ENCODE measurements around the gene CNOT11.
A peak's percentile ranks its signal among the peaks of the same experiment; 100 is the strongest.
"Not testable (repeated sequence)": the region's sequence is repeated elsewhere in the genome, so short reads cannot be mapped to it uniquely, and the experiment has no call there.

CNOT11 gene

GRCh38 chr2:101252408-101253012 lies at the start of gene CNOT11:
TSS of gene CNOT11 (plus strand) at chr2:101252886. CDS start at chr2:101252965, 79 bp downstream.
- peak; percentile 99 for DNase-seq

GRCh38 chr2:101204400-101205115 lies 48.1 kb upstream of the CNOT11 start:
- DNase-seq: no peak

GRCh38 chr2:101205521-101206479 lies 46.9 kb upstream of the CNOT11 start:
- peak; percentile 66 for DNase-seq

DNA sequence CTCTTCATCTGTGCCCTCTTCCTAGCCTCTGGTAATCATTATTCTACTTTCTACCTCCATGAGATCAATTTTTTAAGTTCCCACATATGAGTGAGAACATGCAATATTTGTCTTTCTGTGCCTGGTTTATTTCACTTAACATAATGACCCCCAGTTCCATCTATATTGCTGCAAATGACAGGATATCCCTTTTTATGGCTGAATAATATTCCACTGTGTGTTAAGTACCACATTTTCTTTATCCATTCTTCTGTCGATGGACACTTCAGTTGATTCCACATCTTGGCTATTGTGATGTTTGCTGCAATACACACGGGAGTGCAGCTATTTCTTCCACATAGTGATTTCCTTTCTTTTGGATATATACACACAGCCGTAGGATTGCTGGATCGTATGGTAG lies 43.9 kb upstream of the CNOT11 start:
- DNase-seq: no peak

DNA sequence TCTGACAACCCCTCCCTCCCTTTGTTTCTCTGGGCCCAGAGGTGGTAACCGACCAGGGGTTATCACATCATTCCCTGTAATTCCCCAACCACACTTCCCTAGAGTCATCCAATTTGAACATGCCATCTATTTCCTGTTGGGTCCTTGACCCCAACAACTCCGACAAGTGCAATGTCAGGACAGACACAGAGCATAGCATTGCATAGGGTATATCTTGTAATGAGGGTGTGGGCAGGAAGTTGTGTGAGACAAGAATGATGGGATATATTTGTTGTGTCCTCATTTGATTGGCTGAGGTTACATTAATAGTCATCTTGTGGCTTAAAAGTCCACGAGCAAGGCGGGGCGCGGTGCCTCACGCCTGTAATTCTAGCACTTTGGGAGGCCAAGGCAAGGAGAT lies 33.4 kb upstream of the CNOT11 start:
- no peak for DNase-seq

DNA sequence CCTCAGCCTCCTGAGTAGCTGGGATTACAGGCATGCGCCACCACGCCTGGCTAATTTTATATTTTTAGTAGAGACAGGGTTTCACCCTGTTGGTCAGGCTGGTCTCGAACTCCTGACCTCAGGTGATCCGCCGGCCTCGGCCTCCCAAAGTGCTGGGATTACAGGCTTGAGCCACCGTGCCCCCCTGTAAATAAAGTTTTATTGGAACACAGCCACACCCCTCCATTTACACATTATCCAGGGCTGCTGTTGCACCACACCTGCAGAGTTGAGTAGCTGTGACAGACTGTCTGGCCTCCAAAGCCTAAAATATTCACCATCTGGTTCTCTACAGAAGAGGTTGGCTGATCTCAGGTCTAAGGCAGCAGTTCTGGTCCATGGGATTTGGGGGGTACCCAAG lies 32.6 kb upstream of the CNOT11 start:
- DNase-seq: not testable (repeated sequence)

DNA sequence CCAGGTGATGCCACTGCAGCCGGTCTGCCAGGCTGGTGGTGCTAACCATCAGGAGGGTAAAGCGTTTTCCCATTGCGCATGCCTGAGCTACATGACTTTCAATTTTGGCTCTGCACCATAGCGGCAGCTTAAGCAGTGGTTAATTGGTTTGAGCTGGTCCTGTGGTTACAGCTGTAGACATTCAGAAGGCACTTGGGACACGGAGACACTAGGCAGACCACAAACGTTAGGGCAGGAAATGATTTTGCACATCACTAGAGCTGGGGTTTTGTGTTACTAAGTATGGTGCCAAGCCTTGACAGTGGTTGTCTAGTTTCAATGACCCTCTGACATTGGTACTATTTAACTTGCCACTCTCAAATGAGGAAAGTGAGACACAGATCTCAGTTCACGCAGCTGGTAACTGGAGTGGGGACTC lies 28.9 kb upstream of the CNOT11 start:
- DNase-seq: peak; percentile 85

DNA sequence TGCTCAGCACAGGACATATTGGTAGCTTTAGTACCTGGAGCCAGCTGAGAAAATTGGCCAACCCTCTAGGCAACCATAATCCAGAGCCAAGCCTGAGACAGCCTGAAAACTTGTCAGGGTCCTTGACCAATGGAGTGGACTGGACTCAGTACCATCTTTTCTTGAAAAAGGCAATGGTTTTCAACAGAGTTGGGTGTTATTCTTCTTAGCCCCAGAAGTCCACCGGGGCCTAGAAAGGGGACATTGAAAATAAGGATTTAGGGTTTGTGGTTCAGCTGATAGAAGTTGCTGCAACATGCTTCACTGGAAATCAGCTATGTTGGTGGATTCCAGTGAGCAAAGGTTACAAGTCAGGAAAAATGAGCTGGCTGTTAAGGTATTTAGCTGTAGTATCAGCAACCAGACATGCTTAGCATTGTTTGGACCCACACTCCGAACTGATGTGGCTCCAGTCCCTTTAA lies 22.1 kb upstream of the CNOT11 start:
- DNase-seq: no peak

- no peak for DNase-seq
Measured at GRCh38 chr2:101231240-101231639, 21.4 kb upstream of the CNOT11 start.

DNA sequence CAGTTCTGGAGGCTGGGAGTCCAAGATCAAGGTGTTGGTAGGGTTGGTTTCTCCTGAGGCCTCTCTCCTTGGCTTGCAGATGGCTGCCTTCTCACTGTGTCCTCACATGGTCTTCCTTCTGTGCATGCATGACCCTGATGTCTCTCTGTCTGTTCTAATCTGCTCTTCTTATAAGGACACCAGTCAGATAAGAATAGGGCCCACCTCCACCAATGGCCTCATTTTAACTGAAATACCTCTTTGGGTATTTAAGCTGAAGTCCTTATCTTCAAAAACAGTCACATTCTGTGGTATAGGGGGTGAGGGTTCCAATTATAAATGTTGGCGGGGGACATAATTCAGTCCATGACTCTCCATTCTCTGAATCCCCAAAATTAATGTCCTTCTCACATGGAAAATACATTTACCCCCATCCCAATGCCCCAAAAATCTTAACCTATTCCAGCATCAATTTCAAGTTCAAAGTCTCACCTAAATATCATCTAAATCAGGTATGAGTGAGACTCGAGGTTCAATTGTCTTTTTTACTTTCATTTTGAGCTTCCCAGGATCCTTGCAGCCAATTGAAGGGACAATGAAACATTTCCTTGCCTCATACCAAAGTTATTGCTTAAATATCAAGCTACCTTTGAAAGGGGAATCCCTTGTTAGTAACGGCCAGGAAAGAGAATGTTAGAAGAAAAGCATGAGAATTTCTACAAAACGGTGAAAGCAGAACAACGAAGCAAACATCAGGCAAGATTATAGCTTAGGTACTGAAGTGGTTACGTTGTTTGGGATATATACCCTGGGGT lies 20.6 kb upstream of the CNOT11 start:
- no peak for DNase-seq

GRCh38 chr2:101232770-101233169 lies 19.9 kb upstream of the CNOT11 start:
- no peak for DNase-seq

GRCh38 chr2:101234169-101234938 lies 18.3 kb upstream of the CNOT11 start:
- DNase-seq: no peak

GRCh38 chr2:101235956-101236355 lies 16.7 kb upstream of the CNOT11 start:
- DNase-seq: not testable (repeated sequence)

DNA sequence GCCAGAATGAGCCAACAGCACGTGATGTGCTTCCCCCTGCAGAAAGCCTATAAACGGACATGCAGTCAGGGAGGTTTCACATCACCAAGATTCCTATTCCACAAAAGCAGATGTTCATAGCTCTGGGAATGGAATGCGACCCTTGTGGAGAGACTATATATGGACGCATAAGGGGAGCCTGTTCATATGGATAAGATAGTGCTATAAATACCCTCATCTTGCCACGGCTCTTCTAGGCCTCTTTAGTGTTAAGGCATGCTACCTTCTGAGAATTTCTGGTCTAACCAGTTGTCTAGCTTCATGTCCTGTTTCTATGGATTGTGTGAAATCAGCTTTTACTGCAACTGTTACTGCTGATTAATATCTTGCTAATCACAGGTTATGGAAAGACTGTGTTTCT lies 14.7 kb upstream of the CNOT11 start:
- not testable (repeated sequence) for DNase-seq

DNA sequence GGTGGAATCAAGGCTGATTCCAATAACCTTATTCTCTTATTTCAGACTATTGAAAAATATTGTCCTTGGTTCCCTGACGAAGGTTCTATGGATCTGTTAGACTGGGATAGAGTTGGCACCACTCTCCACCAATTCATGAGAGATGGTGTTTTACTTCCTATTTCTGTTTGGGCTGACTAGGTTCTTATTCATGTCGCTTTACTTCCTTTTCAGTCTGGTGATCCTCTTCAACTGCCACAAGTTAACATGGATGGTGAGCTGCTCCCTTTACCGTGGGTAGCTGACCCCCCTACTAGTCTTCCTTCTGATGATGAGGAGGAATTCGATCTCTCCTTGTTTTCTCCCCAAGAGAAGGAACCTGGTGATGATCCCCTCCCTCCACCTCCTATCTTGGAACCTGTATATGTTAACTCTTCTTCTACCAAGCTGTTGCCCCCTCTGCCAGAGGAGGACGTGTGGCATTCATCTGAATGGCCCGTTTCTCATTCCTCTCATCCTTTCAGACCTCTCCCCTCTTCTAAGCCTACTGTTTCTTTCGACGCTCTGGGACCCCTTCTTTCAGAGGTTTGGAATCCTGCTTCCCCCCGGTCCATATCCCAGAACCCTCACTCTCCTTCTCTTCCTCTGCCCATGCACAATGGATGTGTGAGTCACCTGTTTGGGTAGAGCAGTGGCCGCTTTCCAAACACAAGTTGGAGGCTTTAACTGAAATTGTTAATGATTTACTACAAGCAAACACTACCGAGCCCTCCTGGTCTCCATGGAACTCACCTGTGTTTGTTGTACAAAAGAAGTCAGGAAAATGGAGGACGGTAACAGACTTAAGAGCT lies 13.5 kb upstream of the CNOT11 start:
- no peak for DNase-seq

- DNase-seq: not testable (repeated sequence)
Measured at GRCh38 chr2:101239760-101240118, 12.9 kb upstream of the CNOT11 start.

DNA sequence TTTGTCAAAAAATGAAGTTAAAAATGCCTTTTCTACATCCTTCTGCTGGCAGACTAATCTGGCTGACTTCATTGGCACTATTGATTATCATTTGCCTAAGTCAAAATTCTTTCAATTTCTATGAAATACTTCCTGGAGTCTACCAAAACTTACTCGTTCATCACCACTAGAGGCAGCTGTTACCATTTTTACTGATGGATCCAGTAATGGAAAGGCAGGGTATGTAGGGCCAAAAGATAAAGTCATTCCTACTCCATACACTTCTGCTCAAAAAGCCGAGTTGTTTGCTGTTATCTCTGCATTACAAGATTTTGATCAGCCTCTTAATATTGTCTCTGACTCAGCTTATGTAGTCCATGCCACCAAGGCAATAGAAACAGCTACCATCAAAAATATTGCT lies 12.0 kb upstream of the CNOT11 start:
- DNase-seq: peak; percentile 27

- DNase-seq: no peak
Measured at GRCh38 chr2:101241158-101241557, 11.5 kb upstream of the CNOT11 start.

DNA sequence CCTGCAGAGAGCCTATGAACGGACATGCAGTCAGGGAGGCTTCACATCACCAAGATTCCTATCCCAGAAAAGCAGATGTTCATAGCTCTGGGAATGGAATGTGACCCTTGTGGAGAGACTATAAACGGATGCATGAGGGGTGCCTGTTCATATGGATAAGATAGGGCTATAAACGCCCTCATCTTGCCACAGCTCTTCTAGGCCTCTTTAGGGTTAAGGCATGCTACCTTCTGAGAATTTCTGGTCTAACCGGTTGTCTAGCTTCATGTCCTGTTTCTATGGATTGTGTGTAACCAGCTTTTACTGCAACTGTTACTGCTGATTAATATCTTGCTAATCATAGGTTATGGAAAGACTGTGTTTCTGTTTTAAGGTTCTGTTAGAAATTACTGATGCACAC lies 8.3 kb upstream of the CNOT11 start:
- DNase-seq: not testable (repeated sequence)

GRCh38 chr2:101244899-101245298 lies 7.8 kb upstream of the CNOT11 start:
- DNase-seq: not testable (repeated sequence)

DNA sequence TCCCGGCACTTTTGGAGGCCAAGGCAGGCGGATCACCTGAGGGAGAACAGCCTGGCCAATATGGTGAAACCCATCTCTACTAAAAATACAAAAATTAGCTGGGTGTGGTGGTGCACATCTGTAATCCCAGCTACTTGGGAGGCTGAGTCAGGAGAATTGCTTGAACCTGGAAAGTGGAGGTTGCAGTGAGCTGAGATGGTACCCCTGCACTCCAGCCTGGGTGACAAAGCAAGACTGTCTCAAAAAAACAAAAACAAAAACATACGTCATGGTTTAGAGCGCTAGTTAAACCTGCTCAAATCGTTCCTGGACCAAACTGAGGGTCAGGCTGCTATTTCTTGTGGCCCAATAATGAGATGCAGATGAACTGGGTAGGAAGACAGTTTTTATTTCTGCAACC lies 7.2 kb upstream of the CNOT11 start:
- not testable (repeated sequence) for DNase-seq
